GM10847 (cell line): ENCODE measurements around the gene ALDH8A1.

Experiments
- POLR2A ChIP-seq: IDR thresholded peaks from 2 replicates; pipeline ENCODE4 v1.6.1; 2011; ENCODE audit not compliant: insufficient read length; ENCODE audit errors: extremely low read depth

The ALDH8A1 gene, protein sequence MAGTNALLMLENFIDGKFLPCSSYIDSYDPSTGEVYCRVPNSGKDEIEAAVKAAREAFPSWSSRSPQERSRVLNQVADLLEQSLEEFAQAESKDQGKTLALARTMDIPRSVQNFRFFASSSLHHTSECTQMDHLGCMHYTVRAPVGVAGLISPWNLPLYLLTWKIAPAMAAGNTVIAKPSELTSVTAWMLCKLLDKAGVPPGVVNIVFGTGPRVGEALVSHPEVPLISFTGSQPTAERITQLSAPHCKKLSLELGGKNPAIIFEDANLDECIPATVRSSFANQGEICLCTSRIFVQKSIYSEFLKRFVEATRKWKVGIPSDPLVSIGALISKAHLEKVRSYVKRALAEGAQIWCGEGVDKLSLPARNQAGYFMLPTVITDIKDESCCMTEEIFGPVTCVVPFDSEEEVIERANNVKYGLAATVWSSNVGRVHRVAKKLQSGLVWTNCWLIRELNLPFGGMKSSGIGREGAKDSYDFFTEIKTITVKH

DNA sequence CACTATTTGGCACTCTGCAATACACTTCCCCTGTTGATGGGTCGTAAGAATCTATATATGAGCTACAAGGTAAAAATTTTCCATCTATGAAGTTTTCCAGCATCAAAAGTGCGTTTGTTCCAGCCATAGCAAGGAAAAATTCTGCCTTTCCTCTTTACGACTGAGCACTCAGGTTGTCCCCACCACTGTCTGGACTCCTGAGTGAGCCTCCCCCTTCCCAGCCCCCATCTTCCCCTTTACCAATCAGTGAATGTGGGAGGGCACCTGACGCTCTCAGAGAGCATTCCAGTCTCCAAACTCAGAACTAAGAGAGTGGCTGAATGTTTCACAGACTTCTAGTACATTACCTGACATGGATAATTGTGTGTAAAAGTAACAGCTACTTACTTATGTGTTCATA lies at the start of gene ALDH8A1:
TSS of gene ALDH8A1 (minus strand) at position 175 of the 400 bp plus-strand sequence. CDS start at position 127, 48 bp downstream.
- no peak for TF ChIP-seq POLR2A

DNA sequence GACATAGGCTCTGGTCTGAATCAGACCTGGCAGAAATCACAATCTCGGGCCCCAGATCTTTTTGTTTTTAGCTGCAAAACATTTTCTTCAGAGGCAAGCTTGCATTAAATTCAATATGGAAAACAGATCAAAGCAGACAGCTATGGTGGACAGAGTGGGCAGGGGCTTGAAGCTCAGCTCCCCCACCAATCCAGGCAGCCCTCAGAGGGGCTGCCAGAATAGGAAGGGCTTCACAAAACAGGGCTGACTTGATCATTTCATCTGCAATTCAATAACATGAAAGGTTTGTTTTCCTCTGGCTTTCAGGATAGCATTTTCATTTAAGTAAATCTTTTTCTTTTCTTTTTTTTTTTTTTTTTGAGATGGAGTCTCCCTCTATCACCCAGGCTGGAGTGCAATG lies 49.2 kb upstream of the ALDH8A1 start:
- TF ChIP-seq POLR2A: no peak

DNA sequence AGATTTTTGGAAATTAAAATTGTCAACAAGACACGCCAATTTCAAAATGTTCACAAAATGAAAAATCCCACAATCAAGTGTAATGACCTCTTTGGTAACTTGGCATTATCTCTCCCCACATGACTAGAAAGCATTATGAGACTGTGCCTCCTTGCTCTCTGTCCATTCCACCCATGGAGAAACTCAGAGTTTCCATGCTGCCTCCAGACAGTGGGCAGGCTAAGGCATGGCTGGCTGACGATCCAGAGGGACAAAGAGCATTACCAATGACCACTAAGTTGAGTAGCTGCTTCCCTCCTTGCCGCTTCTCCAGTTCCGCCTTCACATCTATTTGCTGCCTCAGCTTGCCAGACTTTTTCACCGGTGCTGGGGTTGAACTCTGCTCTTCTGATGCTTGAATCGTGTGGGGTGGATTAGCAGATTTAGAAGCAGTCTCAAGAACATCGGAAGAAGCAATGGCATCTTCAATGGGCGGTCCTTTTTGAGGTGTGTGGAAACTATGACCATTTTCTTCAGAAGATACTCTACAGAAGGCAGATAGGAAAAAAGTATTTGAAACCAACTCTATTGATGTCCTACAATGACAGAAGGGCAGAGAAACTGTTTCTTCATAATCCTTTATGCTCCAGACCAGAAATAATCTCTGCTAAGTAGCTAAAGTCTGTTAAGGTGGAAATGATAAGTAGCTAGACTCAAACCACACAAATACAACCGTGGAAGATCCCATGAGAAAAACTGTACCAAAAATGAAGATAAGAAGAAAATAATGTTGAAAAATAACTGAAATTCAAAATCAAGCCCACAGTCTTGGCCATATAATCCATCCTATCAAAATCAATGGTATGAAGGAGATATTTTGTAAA lies 47.5 kb upstream of the ALDH8A1 start:
- TF ChIP-seq POLR2A: no peak

DNA sequence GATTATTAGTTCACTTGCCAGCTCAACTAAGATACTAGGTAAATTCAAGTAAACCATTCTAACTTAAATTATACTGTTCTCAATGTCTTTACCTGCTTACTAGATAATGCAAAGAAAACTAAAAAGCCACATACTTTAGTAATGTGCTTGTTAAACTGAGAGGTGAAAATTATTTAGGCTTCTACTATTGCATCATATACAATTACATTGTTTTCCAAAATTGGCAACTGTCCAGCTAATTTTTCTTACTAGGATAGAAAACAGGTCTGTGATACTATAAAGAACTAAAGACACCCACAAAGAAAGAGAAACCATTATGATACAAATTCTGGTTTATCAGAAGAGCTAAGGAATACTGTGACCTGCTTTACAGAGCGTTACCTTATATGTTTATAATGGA lies 45.6 kb upstream of the ALDH8A1 start:
- TF ChIP-seq POLR2A: no peak

DNA sequence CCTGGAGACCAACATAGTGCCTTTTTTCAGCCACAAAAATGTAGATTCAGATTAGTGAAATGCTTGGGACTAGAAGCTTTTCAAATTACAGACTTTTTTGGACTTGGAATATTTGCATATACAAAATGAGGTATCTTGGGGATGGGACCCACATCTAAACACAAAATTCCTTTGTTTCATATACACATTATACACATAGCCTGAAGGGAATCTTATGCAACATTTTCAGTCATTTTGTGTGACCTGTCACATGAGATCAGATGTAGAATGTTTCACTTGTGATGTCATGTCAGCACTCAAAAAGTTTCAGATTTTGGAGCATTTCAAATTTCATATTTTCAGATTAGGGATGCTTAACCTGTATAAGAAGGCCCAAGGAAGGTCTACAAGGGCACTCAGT lies 44.5 kb upstream of the ALDH8A1 start:
- no peak for TF ChIP-seq POLR2A

DNA sequence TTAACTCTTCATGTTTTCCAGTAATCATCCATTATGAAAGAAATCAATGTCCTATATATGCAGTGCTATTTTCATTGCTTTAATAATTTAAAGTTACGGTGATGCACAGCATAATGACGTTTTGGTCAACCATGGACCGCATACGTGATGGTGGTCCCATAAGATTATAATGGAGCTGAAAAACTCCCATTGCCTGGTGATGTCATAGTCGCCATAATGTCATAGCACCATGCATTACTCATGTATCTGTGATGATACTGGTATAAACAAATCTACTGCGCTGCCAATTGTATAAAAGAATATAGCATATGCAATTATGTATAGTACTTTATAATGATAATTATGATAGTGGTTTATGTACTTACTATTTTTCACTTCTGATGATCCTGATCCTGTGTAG lies 42.3 kb upstream of the ALDH8A1 start:
- TF ChIP-seq POLR2A: no peak

DNA sequence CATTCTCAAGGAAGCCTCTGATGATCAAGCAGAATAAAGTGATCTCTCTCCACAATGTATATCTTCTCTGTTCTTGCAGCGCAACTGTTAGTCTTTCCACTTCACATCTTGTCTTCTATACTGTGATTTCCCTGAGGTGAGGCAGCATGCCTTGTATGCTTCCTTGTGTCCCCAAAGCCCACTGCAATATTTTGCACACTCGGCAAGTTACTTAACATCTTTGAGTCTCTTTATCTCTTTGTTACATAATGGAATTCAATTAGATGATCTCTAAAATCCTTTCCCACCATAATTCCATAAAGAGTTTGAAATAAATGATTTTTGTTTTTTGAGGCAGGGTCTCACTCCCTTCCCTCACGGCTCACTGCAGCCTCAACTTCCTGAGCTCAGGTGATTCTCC lies 40.4 kb upstream of the ALDH8A1 start:
- TF ChIP-seq POLR2A: no peak

DNA sequence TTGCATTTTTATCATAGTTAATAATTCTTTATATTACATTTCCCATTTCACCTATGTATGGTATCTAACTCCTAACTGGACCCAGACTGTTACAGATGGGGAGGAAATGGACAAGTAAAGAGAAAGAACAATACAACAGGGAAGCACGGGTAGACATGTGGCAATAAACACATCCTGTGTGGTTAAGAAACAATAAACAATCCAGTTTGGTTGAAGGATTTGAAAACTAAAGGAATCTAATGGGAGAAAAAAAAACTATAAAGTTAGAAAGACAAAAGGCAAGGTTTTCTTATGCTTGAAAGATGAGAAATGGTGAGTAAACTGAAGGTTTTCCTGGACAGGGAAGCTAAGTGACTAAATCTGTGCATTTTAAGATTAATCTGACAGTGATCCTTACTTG lies 34.9 kb upstream of the ALDH8A1 start:
- no peak for TF ChIP-seq POLR2A

DNA sequence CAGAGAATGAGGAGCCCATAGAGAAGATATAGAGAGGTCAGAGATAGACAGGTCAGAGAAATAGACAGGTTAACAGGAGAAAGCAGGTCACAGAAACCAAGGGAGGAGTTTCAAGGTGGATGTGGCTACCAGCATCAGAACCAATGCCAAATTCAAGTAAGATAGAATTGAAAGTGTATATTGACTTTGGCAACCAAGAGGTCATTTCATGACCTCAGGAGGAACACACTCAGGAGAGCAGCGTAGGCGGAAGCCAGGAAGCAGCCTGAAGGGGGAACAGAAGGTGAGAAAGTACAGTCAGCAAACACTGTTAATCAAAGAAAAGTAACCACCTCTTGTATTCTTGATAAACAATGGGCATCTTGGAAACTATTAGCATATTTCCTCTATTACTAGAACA lies 33.9 kb upstream of the ALDH8A1 start:
- TF ChIP-seq POLR2A: no peak

DNA sequence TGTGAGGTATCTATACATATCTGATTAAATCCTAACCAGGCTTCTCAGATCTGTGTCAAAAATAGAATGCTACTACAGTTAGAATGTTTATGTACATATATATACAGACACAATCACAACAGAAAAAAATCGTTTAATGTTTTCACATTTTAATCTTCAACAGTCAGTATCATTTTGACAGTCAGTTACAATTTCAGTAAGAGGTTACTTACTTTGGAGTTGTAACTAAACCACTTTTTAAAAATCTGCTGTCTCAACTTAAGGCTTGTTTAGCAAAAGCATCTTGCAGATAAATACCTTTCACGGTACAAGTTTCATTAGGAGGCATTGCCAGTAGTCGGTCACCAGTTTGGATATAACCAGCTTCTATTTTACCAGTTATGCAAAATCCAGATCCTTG lies 32.3 kb upstream of the ALDH8A1 start:
- TF ChIP-seq POLR2A: no peak

DNA sequence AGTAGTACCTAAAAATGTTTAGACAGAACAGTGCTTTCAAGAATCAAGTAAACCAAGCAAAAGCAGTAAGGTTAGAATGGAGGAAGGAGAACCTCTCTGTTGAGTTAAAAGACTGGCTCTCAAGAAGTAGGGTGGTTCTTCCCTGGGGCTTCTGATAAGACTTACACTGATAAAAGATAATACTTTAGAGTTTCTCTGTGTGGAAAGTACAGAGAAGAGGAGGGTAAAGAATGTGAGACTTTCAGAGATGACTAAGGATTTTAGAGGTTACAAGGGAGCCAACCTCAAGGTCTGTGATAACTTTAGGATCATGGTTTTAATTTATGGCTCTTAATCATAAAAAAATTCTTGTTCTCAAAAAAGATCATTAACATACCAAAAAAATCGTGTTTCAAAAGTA lies 30.9 kb upstream of the ALDH8A1 start:
- TF ChIP-seq POLR2A: no peak

DNA sequence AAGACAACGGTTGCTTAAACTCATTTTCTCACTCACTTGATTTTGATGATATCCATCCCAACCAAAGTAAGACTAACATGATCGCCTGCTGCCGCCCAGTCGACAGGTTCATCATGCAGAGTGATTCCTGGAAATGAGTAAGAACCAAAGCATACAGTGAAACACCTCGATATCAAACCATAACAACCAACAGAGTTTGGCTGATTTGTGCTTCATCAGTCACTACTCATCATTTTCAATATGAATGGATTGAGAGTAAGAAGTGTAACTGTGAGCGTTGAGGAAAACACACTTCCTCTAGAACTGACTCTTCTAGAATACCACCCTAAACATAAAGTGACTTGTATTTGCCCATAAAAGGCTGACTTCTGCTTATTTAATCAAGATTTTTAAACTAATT lies 29.2 kb upstream of the ALDH8A1 start:
- no peak for TF ChIP-seq POLR2A

DNA sequence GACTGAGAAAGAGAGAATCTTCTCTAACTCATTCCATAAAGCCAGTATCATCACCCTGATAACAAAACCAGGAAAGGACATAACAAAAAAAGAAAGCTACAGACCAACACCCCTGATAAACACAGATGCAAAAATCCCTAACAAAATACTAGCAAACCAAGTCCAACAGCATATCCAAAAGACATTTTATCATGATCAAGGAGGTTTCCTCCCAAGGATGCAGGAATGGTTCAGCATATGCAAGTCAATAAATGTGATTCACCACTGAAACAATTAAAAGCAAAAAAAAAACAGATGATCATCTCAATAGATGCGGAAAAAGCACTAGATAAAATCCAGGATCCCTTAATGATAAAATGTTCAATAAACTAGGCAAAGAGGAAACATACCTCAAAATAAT lies 24.5 kb upstream of the ALDH8A1 start:
- TF ChIP-seq POLR2A: no peak

DNA sequence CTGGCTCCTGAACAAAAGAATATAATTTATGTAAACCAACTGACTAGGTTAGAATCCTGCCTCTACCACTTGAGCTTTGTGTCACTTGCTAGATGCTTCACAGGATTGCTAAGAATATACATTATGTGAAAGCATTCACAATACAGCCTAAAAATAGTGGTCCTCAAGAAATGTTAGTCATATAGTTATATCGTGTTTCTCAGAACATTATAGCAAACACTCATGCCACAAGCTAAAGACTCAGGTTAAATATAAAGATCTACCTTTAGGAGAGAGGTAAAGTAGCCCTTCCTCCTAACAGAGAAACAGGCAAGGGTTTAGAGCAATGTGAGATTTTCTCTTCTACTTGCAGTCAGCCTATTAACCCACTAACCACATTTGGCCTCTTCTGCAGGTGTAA lies 17.8 kb upstream of the ALDH8A1 start:
- no peak for TF ChIP-seq POLR2A

DNA sequence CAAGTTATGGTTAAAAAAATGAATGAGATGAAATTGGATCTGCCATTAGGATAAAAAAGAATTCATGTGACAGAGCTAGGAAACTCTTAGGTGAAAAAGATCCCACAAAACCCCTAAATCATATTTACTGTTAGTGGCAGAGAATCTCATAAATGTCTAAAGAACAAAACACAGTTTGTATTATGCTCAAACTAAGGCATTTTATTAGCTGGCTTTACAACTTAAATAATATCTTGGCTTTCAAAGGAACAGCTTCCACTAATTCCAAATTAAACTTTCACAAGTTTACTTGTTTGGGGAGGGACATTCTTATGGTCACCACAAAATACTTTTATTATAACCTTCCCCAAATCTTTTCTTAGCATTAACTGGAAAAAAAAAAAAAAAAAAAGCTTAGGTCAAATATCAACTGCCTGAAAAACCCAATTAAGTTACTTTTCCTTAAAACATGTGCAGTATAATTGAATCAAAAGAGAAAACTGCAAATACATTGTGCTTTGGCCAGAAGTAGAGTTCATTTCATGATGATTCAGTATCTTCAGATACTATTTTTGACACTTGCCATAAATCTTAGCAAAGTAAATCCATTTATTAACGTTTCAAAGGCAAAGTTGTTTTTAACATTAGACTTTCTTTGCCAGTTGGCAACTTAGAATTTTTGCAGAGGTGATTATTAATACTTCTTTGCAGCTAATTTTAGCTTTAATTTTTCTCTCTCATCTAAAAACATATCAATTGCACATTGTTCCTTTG lies 14.7 kb upstream of the ALDH8A1 start:
- no peak for TF ChIP-seq POLR2A
